Endodermal cell (in vitro differentiated cells): ENCODE data around the gene OPHN1. TPM values are rescaled to one million over a fixed set of nuclear protein-coding genes. Genes with fewer than 3 reads are reported as not detected.

Experiments used
- DNase-seq: peaks from one replicate; pipeline ENCODE4 v3.0.0-alpha.2; 2017
- H3K27ac ChIP-seq: 2 replicates; pipeline ENCODE4 v1.5.1; 2013; ENCODE audit warnings: mild to moderate bottlenecking, low read depth, low read length, moderate library complexity
- H3K27me3 ChIP-seq: 2 replicates; pipeline ENCODE4 v1.6.1; 2013; ENCODE audit warnings: mild to moderate bottlenecking, low read length, moderate library complexity; ENCODE audit not compliant: insufficient read depth, control insufficient read depth, poor library complexity, severe bottlenecking
- H3K36me3 ChIP-seq: 2 replicates; pipeline ENCODE4 v1.7.0; 2013; ENCODE audit warnings: mild to moderate bottlenecking, low read length, moderate library complexity; ENCODE audit not compliant: control insufficient read depth, insufficient read depth
- H3K4me1 ChIP-seq: one replicate; pipeline ENCODE4 v1.7.0; 2013; ENCODE audit warnings: low read length; ENCODE audit not compliant: control insufficient read depth, insufficient read depth
- H3K4me3 ChIP-seq: 2 replicates; pipeline ENCODE4 v1.5.1; 2013; ENCODE audit warnings: mild to moderate bottlenecking, low read length, moderate library complexity
- H3K9ac ChIP-seq: 2 replicates; pipeline ENCODE4 v1.6.1; 2013; ENCODE audit warnings: mild to moderate bottlenecking, low read length, moderate library complexity; ENCODE audit not compliant: poor library complexity, severe bottlenecking; ENCODE audit errors: extremely low read depth
- H3K9me3 ChIP-seq: 2 replicates; pipeline ENCODE4 v1.6.1; 2013; ENCODE audit warnings: mild to moderate bottlenecking, low read length, moderate library complexity; ENCODE audit not compliant: control insufficient read depth
- H3K27ac Mint-ChIP-seq: 2 replicates; pipeline ENCODE4 v1.8.0; 2020; ENCODE audit warnings: mixed read lengths
- H3K27me3 Mint-ChIP-seq: 2 replicates; pipeline ENCODE4 v1.8.0; 2021; ENCODE audit warnings: mild to moderate bottlenecking, mixed read lengths; ENCODE audit not compliant: insufficient read depth
- H3K36me3 Mint-ChIP-seq: 2 replicates; pipeline ENCODE4 v1.8.0; 2020; ENCODE audit warnings: low read depth, mixed read lengths
- H3K4me1 Mint-ChIP-seq: 2 replicates; pipeline ENCODE4 v1.8.0; 2020; ENCODE audit warnings: mixed read lengths
- H3K4me3 Mint-ChIP-seq: 2 replicates; pipeline ENCODE4 v1.8.0; 2020; ENCODE audit warnings: mild to moderate bottlenecking, moderate library complexity, mixed read lengths
- H3K9me3 Mint-ChIP-seq: 2 replicates; pipeline ENCODE4 v1.8.0; 2020; ENCODE audit warnings: mild to moderate bottlenecking, mixed read lengths
- CTCF ChIP-seq: fragments of 200-600 bp; sonication (generic); conservative IDR thresholded peaks from 2 replicates; pipeline ENCODE4 v1.5.0; 2021; ENCODE audit warnings: antibody characterized with exemption, mild to moderate bottlenecking
- WGBS, 2 experiments: methylation state at CpG; one replicate each; pipeline versions ENCODE4 v1.1.5 to v1.1.7; 2013; ENCODE audit warnings: missing lambda C conversion rate in 2 of 2, mixed read lengths in 1 of 2; ENCODE audit not compliant: insufficient coverage in 1 of 2, insufficient read length in 1 of 2; 5-methylcytosine and 5-hydroxymethylcytosine counted together
- total RNA-seq, 2 donors: library from RNA; stranded (reverse); fragmentation: NEBNext Ultra II Directional in 1 of 2; extraction: Animal tissue kit (Norgen Biotek cat#: 25700) in 1 of 2; gene quantifications; 2 replicates in 1 of 2; 3 replicates in 1 of 2; pipeline ENCODE4 v1.2.1, GENCODE V29; 2021

Gene OPHN1
- total RNA-seq, 2 donors from 2014 or later: 2.9 to 5.0 TPM

DNA sequence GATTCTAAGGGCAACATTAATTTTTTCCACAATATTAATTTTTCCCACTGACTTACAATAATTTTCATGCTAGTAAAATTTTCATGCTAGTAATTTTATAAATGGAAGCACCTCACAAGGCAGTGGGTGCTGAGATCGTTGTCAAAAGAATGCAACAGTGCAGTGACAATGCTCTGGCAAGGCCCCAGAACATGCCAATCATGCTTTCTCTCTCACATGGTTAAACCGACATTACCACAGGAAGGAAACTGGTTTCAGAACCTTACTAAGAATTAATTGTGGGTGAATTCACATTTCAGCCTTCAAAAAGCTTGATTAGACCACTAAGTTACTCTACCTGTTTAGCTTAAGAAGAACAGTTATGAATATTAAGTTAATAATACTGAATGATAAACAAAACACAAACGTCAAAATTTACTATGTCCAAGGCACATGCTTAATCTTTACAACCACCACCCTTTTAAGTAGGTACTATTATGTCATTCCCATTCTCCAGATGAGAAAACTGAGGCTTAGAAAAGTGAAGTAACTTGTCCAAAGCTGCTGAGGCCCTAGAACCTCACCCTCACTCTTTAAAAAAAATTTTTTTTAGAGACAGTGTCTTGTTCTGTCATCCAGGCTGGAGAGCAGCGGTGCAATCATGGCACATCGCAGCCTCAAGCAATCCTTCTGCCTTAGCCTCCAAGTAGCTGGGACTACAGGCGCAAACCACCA is 10.0 kb upstream of the OPHN1 start:
- Histone ChIP-seq H3K4me1 (no peaks in the 10 kb centered on the region), H3K36me3 (no peaks in the 10 kb centered on the region), H3K27ac (no peak overlapping the region), H3K9ac (no peak overlapping the region), H3K4me3 (no peak overlapping the region), H3K27me3 (no peaks in the 10 kb centered on the region), H3K9me3 (no peaks in the 10 kb centered on the region)
- DNase-seq: no peak
- no peak overlapping the region for H3K27ac Mint-ChIP-seq
- H3K4me1 Mint-ChIP-seq: no peaks in the 10 kb centered on the region
- WGBS, 2 experiments: 92% methylated on average over 5 of the region's 6 CpGs; no CpG with 5 or more reads in 1 of the 2 experiments
- H3K27me3 Mint-ChIP-seq: no peaks in the 10 kb centered on the region
- H3K9me3 Mint-ChIP-seq: peaks cover 48% of the 10 kb centered on the region
- no peak for TF ChIP-seq CTCF
- no peaks in the 10 kb centered on the region for H3K36me3 Mint-ChIP-seq
- no peak overlapping the region for H3K4me3 Mint-ChIP-seq

- Histone ChIP-seq H3K36me3 (no peaks in the 10 kb centered on the region), H3K27me3 (no peaks in the 10 kb centered on the region), H3K9me3 (no peaks in the 10 kb centered on the region), H3K4me1 (no peaks in the 10 kb centered on the region), H3K4me3 (no peak overlapping the region), H3K9ac (no peak overlapping the region), H3K27ac (no peak overlapping the region)
- no peak for TF ChIP-seq CTCF
- Mint-ChIP-seq H3K9me3 (peaks cover 44% of the 10 kb centered on the region), H3K4me1 (no peaks in the 10 kb centered on the region), H3K4me3 (no peak overlapping the region), H3K36me3 (no peaks in the 10 kb centered on the region), H3K27ac (no peak overlapping the region), H3K27me3 (no peaks in the 10 kb centered on the region)
- DNase-seq: no peak
- no CpG with 5 or more reads among the region's 1 CpG for WGBS, 2 experiments
Measured at GRCh38 chrX:68440940-68441339, 7.6 kb upstream of the OPHN1 start.

DNA sequence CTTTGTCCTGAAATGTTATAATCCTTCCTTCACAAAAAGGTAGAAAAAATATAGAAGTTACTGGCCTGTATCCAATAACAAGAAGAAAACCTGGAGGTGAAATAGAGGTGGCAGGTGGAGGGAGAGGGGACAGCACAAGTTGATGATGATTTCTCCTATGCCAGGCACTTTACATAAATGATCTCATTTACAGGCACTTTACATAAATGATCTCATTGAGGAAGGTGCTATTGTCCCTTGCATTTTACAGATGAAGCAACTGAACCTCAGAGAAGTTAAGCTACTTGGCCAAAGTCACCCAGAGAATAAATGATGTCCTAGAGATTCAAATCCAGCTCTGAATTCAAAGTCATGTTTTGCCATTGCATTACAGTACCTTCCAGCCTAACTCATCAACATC is 7.1 kb upstream of the OPHN1 start:
- no peaks in the 10 kb centered on the region for H3K9me3 ChIP-seq
- H3K27me3 Mint-ChIP-seq: no peaks in the 10 kb centered on the region
- no peak overlapping the region for H3K4me3 Mint-ChIP-seq
- no peaks in the 10 kb centered on the region for H3K4me1 Mint-ChIP-seq
- DNase-seq: no peak
- no peak overlapping the region for H3K27ac ChIP-seq
- TF ChIP-seq CTCF: no peak
- H3K4me1 ChIP-seq: no peaks in the 10 kb centered on the region
- no peak overlapping the region for H3K9ac ChIP-seq
- H3K36me3 Mint-ChIP-seq: no peaks in the 10 kb centered on the region
- H3K9me3 Mint-ChIP-seq: peaks cover 44% of the 10 kb centered on the region
- no peaks in the 10 kb centered on the region for H3K27me3 ChIP-seq
- no peaks in the 10 kb centered on the region for H3K36me3 ChIP-seq
- H3K27ac Mint-ChIP-seq: no peak overlapping the region
- H3K4me3 ChIP-seq: no peak overlapping the region
